ENCODE data around the gene EFEMP1.

DNA sequence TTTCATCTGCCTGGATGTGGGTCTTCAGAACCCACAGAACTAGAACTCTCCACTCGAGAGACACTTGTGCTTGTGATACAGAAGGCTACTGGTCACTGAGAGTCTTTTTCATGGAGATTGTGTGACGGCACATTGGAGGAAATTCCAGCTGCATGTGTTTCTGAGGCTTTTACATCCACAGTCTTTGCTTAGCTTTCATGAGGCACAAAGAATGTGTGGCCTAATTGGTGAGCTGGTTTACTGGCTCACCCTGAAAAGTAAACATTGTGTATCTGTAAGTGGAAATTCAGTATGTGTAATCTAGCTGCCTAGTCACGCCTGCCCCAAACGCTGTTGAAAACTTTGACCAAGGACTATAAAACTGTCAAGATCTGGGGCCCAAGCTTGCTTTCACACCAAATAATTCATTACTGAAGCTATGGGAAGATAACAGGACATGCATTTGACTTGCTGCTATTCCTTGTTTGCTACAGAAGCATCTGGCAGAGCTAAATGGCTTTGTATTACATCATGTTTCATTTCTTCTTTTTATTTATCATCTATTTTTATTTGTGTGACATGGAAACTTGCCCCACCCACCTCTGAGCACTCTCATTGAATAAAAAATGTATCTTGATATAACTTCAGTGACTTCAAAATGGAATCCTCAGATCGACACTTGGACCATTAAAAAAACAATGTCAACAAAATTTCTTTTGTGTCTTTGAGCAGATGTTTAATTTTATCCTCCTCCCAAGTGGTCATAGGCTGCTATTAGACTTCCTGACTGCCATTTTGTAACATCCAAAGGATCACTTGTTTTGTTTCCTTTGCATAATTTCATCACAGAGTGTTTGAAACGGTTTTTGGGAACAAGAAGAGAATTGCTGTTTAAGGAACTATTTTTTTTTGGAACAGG, 80.2 kb downstream of the EFEMP1 start:
- TF ChIP-seq, protein P1, sequence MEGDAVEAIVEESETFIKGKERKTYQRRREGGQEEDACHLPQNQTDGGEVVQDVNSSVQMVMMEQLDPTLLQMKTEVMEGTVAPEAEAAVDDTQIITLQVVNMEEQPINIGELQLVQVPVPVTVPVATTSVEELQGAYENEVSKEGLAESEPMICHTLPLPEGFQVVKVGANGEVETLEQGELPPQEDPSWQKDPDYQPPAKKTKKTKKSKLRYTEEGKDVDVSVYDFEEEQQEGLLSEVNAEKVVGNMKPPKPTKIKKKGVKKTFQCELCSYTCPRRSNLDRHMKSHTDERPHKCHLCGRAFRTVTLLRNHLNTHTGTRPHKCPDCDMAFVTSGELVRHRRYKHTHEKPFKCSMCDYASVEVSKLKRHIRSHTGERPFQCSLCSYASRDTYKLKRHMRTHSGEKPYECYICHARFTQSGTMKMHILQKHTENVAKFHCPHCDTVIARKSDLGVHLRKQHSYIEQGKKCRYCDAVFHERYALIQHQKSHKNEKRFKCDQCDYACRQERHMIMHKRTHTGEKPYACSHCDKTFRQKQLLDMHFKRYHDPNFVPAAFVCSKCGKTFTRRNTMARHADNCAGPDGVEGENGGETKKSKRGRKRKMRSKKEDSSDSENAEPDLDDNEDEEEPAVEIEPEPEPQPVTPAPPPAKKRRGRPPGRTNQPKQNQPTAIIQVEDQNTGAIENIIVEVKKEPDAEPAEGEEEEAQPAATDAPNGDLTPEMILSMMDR (IDR thresholded peaks at IDR 0.05 in 2 of 3, conservative IDR thresholded peaks at IDR 0.05 in 1 of 3; ENCODE audit: borderline replicate concordance in 1 of 3, insufficient read depth in 1 of 3, low read depth in 2 of 3, low read length in 2 of 3): no peak
- TF ChIP-seq POLR2AphosphoS5 (IDR thresholded peaks at IDR 0.05; ENCODE audit: low read depth, low read length) (no peak), ZNF274 (IDR thresholded peaks at IDR 0.05; ENCODE audit: low read depth, low read length) (no peak), EZH2 (IDR thresholded peaks at IDR 0.05) (no peak), POLR2A (IDR thresholded peaks at IDR 0.05; ENCODE audit: borderline replicate concordance, extremely low read depth, insufficient read depth, insufficient read length) (no peak)
- TF ChIP-seq, protein P2, sequence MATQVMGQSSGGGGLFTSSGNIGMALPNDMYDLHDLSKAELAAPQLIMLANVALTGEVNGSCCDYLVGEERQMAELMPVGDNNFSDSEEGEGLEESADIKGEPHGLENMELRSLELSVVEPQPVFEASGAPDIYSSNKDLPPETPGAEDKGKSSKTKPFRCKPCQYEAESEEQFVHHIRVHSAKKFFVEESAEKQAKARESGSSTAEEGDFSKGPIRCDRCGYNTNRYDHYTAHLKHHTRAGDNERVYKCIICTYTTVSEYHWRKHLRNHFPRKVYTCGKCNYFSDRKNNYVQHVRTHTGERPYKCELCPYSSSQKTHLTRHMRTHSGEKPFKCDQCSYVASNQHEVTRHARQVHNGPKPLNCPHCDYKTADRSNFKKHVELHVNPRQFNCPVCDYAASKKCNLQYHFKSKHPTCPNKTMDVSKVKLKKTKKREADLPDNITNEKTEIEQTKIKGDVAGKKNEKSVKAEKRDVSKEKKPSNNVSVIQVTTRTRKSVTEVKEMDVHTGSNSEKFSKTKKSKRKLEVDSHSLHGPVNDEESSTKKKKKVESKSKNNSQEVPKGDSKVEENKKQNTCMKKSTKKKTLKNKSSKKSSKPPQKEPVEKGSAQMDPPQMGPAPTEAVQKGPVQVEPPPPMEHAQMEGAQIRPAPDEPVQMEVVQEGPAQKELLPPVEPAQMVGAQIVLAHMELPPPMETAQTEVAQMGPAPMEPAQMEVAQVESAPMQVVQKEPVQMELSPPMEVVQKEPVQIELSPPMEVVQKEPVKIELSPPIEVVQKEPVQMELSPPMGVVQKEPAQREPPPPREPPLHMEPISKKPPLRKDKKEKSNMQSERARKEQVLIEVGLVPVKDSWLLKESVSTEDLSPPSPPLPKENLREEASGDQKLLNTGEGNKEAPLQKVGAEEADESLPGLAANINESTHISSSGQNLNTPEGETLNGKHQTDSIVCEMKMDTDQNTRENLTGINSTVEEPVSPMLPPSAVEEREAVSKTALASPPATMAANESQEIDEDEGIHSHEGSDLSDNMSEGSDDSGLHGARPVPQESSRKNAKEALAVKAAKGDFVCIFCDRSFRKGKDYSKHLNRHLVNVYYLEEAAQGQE (IDR thresholded peaks at IDR 0.05; ENCODE audit: low read depth): no peak
